NB4 (cell line): ENCODE results near the gene LPCAT1.
A peak's percentile ranks its signal among the peaks of the same experiment; 100 is the strongest.
"Not testable (repeated sequence)": the region's sequence is repeated elsewhere in the genome, so short reads cannot be mapped to it uniquely, and the experiment has no call there.

Experiments used
- DNase-seq: peaks from one replicate; pipeline ENCODE4 v3.0.0; 2010; ENCODE audit warnings: low read depth
- H3K4me3 ChIP-seq: one replicate; pipeline ENCODE4 v1.5.1; 2011; ENCODE audit warnings: mild to moderate bottlenecking, low read depth, low read length, moderate library complexity
- MYC ChIP-seq: IDR thresholded peaks from 2 replicates; pipeline ENCODE4 v1.6.1; 2011; ENCODE audit warnings: low read depth, low read length
- POLR2A ChIP-seq: IDR thresholded peaks from 2 replicates; pipeline ENCODE4 v1.6.1; 2011; ENCODE audit warnings: mild to moderate bottlenecking; ENCODE audit not compliant: insufficient read length; ENCODE audit errors: extremely low read depth
- TF ChIP-seq, protein P1 (sequence below): IDR thresholded peaks from one replicate; pipeline ENCODE4 v1.5.1; 2012; ENCODE audit warnings: low read depth, low read length
- TF ChIP-seq, protein P2 (sequence below): IDR thresholded peaks from 2 replicates; pipeline ENCODE4 v1.6.1; 2011; ENCODE audit warnings: low read depth, low read length

The LPCAT1 gene

DNA sequence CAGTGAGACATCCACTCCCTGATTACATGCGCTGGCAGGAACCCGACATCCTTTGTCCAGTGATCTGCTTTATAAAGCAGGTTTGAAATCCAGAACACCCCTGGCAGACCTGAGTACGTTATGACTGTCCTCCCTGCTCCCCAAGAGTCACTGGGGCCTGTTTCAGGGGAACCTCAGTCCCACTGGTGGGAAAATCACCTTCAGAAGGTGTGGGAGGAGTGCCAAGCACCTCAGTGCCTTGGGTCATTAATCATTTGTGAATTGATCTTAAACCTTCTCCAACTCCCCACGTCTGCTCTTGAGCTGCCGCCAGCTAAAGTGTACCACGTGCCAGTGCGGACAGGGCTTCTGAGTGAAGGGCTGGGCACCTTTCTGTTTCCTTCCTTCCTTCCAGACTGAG is 94.7 kb downstream of the LPCAT1 start:
- no peak for TF ChIP-seq POLR2A
- TF ChIP-seq, protein P1, sequence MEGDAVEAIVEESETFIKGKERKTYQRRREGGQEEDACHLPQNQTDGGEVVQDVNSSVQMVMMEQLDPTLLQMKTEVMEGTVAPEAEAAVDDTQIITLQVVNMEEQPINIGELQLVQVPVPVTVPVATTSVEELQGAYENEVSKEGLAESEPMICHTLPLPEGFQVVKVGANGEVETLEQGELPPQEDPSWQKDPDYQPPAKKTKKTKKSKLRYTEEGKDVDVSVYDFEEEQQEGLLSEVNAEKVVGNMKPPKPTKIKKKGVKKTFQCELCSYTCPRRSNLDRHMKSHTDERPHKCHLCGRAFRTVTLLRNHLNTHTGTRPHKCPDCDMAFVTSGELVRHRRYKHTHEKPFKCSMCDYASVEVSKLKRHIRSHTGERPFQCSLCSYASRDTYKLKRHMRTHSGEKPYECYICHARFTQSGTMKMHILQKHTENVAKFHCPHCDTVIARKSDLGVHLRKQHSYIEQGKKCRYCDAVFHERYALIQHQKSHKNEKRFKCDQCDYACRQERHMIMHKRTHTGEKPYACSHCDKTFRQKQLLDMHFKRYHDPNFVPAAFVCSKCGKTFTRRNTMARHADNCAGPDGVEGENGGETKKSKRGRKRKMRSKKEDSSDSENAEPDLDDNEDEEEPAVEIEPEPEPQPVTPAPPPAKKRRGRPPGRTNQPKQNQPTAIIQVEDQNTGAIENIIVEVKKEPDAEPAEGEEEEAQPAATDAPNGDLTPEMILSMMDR: no peak
- no peak for DNase-seq
- H3K4me3 ChIP-seq: no peak overlapping the region

DNA sequence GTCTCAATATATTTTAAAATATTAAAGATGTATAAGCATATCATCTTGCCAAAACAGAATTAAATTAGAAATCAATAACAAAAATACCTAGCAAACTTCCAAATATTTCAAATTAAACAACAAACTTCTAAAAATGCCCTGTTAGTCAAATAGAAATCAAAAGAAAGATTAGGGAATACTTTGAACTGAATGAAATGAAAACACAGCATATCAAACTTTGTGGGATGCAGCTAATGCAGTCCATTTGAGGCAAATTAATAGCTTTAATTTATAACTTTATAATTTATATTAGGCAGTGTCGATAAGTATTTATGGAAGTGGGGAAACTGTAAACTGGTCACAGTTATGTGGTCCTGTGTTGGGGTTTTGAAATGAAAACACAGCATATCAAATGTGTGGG is 95.7 kb downstream of the LPCAT1 start:
- no peak for TF ChIP-seq POLR2A
- TF ChIP-seq, protein P2, sequence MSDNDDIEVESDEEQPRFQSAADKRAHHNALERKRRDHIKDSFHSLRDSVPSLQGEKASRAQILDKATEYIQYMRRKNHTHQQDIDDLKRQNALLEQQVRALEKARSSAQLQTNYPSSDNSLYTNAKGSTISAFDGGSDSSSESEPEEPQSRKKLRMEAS: no peak
- TF ChIP-seq, protein P1: no peak
- no peak for TF ChIP-seq MYC
- no peak overlapping the region for H3K4me3 ChIP-seq
- no peak for DNase-seq

DNA sequence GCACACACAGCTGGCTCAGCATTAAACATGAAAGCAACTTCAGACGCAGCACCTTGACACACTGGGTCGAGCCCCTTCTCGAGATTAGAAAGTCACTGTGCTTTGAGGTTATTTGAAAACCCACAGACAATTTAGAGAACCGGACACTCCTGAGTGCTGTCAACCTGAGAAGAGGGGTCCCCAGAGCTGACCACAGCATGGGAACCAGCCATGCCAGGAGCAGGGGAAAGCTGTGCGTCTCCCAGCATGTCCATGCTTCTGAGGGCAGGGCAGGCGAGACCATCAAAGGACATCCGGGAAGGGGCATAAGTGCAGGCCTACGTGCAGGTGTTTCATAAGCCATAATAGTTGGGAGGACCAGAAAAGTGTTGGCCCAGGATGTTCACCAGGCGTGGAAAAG is 99.0 kb downstream of the LPCAT1 start:
- no peak for TF ChIP-seq MYC
- TF ChIP-seq, protein P1: no peak
- TF ChIP-seq, protein P2: no peak
- no peak for TF ChIP-seq POLR2A

DNA sequence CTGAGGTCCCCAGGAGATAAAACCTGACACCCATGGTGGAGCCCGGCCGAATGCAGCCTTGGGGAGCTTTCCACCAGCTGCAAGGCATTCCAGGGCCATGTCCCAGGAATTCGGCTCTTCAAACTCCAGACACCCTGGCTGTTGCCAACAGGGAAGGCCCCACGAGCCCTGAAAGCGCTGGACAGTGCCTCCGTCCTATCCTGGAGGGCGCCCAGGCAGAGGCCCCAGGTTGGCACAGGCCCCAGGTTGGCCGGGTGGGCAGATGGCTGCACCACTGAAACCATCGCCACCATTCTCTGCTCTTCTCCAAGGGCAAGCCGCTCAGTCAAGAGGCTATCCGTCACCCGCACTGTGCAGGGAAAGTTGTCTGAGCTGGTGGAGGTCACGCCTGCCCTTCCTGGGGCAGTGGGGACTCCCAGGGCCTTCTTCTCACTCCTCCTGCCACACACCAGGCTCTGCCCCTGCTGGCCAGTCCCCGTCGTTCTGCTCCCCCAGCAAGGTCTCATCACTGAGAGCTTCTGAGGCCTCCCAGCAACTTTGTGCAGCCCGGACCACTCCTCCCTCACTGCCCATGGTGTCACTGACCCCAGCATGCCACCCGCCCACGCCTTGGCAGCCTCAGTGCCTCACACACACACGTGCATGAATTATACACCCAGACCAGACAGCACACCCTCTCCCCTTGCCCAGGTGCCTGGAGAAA is 99.7 kb downstream of the LPCAT1 start:
- TF ChIP-seq POLR2A (no peak), MYC (no peak)
- TF ChIP-seq, protein P2: no peak
- TF ChIP-seq, protein P1: no peak
- DNase-seq: no peak
- H3K4me3 ChIP-seq: no peak overlapping the region

More for the DNA sequence above, 99.0 kb downstream of the LPCAT1 start:
- H3K4me3 ChIP-seq: no peak overlapping the region
- no peak for DNase-seq

DNA sequence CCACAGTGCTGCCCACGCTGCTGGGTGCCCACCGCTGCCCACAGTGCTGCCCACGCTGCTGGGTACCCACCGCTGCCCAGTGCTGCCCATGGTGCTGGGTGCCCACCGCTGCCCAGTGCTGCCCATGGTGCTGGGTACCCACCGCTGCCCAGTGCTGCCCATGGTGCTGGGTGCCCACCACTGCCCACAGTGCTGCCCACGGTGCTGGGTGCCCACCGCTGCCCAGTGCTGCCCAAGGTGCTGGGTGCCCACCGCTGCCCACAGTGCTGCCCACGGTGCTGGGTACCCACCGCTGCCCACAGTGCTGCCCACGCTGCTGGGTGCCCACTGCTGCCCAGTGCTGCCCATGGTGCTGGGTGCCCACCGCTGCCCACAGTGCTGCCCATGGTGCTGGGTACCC is 101.2 kb downstream of the LPCAT1 start:
- DNase-seq: not testable (repeated sequence)

DNA sequence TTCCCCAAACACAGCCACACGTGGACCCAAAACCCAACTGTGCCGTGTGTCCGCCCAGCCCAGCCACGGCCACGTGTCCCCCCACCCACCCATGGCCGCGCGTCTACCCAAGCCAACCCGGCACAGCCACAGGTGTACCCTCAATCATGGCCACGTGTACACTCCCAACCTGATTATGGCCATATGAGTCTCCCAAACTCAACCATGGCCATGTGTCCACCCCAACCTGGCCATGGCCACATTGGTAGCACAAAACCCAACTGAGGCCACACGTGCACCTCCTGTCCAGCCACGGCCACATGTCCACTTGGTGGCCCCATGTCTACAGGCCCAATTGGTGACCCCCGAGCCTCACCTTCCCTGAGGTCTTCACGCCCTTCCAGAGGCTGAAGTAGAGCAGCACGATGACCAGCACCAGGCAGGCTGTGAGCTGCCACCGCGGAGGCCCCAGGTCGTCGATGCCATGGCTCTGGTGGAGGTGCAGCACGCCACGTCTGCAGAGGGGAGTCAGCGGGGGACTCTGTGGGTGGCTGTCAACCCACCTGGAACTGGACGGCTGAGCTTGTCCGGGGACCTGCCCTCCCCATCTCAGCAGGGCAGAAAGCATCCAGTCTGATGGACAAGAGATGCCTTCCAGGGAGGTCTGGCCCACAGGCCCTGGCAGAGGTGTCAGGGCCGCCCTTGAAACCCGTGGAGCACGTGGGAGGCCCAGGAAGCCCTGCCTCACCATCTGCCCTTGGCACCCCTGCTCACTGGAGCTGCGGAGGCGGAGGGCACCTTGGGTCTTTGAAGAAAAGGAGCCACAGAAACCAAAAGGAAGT is 102.0 kb downstream of the LPCAT1 start:
- TF ChIP-seq, protein P1: no peak
- TF ChIP-seq, protein P2: 0 out of 2 replicates have a peak, but pooled peaks have one; percentile 9
- H3K4me3 ChIP-seq: no peak overlapping the region
- DNase-seq: no peak

More for the DNA sequence above, 101.2 kb downstream of the LPCAT1 start:
- not testable (repeated sequence) for H3K4me3 ChIP-seq
